GOT3 (cell line): ENCODE measurements around the gene URAD.
"Not testable (repeated sequence)": the region's sequence is repeated elsewhere in the genome, so short reads cannot be mapped to it uniquely, and the experiment has no call there.

Source experiments
- DNase-seq: peaks from one replicate; lab custom pipeline; 2025; ENCODE audit warnings: mixed read lengths; lab: John Stamatoyannopoulos, UW

URAD gene

DNA sequence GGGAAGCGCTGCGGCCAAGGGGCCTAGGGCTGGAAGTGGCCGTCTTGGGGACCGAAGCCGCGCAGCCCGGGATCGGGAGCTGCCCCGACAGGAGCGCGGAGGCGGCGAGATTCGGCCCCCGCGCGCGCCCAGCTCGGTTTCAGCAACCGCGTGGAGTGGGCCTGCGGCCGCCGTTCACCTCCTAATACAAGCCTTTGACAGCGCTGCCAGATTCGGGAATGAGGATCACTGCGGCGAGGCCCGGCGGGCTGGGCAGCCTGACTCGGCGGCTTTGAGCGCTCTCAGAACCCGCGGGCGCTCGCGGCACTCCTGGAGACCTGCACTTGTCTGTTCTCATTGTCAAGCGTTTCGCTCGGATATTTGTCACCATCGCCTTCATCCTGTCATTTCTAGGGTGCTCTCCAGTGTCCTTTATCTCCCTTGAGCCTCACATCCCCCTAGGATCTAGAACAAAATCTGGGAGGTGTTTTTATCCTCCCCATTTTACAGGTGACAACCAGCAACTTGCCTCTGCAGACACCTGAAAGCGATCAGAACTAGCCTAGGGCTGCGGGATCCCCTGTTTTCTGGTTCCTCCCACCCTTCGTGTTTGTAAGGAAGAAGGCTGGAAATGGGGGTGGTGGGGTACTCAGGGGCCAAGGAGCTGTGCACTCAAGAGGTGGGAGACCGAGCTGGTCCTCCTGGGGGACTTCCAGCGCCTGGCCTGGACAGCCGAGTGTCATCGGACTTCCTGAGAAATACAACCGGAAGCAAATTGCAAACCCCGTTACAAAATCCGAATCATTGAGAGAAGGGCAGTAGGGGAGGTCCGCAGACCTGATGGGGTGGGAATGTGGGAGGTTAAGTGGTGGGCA lies 17.9 kb downstream of the URAD start:
- DNase-seq: no peak

DNA sequence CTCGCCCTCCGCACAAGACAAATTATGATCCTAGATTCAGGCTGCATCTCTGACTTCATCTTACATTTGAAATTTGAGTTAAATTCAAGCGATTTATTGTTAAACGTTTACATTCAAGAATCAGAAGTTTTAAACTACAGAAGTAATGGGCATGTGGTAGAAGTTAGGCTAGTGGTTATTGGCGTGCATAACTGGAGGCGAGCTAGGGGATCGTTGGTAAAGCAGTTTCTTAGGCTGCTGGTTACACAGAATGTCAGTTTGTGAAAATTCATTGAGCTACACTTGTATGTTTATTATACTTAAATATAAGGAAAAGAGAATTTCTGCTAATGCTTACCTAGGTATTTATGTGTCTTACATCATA lies 18.6 kb downstream of the URAD start:
- DNase-seq: no peak

DNA sequence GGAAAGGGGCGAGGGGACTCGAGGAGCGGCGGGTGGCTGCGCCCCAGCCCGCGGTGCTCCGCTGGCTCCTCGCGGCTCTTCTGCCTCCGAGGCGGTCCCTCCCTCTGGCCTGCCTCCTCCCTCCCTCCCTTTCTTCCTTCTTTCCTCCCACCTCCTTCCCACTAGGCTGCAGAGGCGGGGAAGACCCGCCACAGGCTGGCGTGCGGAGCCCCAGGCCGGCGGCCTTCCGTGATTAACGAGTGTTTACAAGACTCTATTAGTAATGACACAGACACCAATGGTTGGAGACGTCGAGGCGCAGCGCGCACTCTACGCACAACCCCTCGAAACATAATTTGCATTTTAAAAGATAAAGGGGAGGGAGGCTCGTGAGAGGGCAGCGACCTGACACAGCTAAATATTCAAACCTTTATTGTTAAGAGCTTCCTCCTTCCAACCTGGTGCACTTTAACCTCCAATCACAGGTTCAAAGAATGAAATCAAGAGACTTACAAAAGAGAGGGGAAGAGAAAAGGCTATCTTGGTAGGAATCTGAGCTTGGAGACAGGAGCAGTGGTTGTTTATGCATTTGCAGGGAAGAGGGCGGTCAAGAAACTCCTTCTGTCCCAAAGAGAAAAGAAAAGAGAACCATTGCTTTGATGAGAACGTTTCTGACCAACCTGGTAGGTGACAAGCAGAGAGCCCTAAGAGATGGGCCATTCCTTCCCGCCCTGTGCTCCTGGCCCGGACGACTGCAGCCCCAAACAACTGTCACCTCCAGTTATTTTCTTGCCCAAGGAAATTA lies 19.2 kb downstream of the URAD start, which contains the start of gene CDX2:
CDX2 (minus strand) TSS at position 234 of the 784 bp plus-strand sequence. CDS start 309 bp downstream, outside the sequence.
- no peak for DNase-seq

DNA sequence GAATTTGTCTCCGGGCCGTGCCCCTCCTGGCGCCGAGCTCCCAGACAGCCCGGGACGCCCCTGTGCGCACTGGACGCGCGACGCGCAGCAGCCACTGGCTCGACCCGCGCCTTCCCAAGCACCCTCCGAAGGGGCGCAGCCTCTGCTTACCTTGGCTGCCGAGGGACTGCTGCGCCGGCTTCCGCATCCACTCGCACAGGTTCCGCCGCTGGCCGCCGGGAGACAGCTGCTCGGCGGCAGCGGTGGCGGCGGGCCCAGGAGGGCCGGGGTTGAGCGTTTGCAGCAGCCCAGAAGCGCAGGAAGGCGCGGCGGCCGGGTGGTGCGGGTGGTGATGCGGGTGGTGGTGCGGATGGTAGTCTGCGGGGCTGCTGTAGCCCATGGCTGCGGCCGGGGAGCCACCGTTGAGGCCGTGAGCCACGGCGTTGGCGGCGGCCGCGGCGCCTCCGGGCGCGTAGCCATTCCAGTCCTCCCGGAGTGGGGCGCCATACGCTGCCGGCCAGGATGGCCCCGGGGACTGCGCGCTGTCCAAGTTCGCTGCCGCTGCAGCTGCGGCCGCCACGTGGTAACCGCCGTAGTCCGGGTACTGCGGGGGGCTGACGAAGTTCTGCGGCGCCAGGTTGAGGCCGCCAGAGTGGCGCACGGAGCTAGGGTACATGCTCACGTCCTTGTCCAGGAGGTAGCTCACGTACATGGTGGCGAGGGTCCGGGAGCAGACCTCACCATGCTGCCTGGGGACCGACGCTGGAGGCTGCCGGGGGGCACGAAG lies 20.0 kb downstream of the URAD start:
- no peak for DNase-seq

DNA sequence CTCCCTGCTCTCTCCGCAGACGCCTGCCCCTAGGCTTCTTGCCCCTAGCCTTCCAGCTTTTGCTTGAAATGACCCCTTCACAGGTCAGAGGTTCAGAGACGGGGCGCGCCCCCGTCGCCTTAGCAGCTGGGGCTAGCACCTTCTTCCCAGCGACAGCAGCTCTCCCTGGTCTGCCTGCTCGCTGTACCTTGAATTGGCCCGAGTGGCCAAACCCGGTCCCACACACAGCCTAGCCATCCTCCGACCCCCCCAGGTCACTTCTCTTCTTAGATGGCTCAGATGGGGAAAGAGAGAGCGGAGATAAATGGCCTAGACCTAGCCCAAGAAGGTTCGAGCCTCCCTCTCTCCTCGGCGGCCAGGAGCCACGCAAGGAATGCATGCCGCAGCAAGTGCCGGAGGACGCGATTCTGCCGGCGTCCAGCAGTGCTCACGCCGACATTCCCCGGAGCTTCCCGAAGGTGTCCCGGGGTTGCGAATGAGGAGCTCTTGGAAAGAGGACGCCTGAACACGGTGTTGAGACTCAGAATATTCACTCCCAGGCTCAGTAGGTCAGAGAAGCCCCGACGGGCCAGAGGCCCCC lies 20.7 kb downstream of the URAD start:
- no peak for DNase-seq

DNA sequence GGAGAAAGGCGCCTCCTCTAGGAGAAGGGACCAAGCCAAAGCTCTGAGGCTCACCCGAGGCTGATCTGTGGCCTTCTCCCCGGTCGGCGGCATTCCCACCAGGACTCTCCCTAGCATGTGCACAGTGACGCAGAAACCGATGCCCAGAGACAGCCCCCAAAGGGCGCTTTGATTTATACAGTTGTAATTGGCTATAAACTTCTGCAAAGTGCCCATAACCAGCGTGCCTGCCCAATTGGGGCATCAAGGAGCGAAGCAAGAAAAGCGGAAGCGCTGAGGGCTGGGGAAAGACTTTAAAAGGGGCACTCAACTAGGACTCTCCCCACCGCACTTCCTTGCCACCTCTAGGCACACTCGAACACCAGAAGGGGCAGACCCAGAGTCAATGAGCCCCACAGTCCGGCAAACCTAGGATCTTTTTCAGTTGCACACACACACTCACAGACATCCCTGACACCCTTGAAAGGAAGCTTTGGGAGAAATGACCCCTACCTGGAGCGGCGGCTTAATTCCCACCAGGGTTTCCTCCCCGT lies 21.2 kb downstream of the URAD start:
- DNase-seq: no peak

DNA sequence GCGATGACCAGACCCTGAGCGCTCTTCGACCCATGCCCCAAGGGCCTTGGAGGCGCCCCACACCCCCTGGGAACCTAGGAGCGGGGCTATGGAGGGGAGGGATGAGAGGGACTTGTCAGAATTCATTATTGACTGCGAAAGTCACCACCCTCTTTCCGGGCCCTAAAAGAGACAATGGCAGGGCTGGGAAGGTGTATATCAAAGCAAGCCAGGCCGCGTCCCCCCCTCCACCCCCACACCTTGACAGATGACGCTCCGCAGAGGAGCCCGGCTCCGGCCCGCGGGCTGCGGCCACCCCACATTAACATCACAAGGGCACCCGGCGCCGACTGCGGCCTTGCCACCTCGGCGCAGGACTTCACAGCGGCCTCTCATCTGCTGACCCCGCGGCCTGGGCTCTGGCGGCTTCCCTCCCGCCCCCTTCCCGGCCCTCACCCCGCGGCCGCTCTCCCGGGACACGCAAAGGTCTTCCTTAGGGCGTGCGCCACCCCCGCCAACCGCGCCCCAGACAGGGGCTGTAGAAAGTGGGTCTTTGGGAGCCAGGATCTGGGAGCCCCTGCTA lies 21.8 kb downstream of the URAD start:
- no peak for DNase-seq

DNA sequence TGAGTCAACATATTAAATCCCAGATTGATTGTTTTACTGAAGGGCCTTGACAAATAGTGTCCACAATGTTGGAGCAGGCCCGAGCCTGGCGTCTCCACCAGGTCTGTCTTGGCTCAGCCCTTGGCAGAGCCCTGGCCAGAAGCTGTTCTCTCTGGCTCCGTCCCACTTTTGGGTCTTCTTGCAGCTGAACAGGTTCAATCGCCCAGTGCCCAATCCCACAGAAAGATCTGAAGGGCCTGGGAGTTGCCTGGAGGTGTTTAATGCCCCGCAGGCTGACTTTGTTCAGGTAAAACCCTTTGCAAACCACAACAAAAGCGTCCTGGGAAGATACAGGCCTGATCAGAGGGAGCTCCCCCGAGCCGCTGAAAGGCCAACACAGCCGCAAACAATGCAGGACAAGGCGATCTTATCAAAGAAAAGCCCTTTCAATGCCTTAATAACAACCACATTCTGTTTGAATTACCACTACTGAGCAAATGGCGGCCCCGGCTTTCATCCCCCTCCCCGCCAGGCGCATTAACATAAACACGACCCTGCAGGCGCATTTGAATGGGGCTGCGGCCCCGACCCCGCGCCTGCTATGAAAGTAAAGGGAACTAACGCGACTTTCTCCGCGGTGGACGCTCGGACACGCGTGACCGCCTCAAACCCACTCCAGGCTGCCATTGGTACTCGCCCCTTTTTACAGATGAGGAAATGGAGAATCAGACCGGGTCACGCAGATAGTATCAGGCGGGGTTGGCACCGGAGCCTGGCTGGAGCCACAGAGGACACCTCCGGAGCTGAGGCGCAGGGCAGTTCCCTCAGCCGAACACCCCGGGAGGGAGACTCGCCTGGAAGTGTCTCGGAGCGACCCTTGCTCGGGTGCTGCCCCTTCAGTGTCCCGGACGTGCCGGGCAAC lies 22.5 kb downstream of the URAD start:
- DNase-seq: no peak

DNA sequence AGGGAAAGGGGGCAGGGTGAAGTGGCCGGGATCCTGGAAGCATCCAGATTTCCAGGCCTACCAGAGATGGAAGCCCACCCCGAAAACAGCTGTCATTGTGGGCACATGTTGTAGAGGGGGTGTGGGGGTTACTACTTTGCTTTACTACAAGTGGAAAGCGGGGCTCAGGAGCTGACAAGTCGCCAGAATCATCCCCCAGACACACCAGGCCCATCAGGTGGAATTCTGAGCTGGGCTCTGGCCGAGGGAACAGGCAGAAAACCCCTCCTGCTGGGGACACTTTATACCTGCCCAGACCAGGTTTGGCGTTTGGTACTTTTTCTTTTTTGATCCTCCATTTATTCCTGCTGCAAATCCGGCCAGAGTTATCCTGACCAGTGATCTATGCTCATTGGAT lies 23.2 kb downstream of the URAD start:
- no peak for DNase-seq

DNA sequence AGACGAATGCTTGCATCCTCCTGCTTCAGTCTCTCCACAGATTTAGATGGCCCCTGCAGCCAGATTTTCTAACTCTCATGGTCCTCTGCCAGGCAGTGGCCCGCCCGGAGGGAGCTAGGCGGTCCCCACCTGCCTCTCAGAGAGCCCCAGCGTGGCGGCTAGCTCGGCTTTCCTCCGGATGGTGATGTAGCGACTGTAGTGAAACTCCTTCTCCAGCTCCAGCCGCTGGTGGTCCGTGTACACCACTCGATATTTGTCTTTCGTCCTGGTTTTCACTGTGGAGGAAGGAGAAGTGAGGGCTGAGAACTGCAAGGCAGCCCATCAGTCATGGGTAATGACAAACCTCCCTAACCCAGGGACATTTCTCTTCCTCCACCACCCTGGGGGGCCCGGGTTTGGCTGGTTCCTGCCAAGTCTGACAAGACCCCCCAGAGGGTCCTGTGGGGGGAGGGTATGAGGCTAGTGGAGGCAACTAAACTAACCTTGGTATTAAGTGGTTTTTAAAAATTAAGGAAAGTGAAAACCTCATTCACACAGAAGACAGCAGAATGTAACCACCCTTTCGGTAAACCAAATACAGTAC lies 23.7 kb downstream of the URAD start:
- DNase-seq: no peak

DNA sequence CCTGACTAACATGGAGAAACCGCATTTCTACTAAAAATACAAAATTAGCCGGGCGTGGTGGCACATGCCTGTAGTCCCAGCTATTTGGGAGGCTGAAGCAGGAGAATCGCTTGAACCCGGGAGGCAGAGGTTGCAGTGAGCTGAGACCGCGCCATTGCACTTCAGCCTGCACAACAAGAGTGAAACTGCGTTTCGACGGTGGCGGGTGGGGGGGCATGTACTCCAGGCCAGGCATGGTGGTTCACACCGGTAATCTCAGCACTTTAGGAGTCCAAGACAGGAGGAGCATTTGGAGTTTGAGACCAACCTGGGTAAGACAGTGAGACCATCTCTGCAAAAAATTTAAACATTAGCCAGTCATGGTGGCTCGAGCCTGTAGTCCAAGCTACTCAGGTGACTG lies 24.3 kb downstream of the URAD start:
- not testable (repeated sequence) for DNase-seq

DNA sequence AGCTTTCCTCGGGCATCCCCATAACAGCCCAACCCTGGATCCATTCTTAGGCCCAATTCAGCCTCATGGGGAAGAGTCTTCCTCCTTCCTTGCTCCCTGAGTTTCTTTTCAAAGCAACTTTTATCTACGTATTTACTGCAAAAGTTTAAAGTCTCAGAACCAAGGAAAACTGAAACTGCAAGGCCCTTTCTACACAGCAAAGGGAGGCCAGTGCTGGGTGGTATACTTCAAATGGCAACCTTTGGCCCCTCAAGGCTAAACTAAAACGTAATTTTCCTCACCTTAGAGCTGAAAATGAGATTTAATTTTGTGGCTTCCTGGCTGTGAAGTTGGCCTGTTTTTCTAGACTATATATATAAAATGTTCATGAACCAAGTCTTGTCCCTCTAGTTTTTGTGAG lies 25.0 kb downstream of the URAD start:
- DNase-seq: no peak

DNA sequence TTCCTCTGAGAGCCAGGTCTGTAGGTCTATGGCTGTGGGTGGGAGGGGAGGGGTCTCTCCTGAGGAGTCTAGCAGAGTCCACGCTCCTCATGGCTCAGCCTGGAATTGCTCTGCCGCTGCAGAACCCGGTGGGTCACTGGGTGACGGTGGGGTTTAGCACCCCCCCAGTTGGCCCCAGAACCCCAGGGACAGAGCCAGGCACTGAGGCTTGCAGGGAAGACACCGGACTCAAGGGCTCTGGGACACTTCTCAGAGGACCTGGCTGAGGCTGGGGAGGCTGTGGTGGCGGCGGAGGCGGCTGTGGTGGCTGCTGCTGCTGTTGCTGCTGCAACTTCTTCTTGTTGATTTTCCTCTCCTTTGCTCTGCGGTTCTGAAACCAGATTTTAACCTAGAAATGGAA lies 25.5 kb downstream of the URAD start:
- no peak for DNase-seq

DNA sequence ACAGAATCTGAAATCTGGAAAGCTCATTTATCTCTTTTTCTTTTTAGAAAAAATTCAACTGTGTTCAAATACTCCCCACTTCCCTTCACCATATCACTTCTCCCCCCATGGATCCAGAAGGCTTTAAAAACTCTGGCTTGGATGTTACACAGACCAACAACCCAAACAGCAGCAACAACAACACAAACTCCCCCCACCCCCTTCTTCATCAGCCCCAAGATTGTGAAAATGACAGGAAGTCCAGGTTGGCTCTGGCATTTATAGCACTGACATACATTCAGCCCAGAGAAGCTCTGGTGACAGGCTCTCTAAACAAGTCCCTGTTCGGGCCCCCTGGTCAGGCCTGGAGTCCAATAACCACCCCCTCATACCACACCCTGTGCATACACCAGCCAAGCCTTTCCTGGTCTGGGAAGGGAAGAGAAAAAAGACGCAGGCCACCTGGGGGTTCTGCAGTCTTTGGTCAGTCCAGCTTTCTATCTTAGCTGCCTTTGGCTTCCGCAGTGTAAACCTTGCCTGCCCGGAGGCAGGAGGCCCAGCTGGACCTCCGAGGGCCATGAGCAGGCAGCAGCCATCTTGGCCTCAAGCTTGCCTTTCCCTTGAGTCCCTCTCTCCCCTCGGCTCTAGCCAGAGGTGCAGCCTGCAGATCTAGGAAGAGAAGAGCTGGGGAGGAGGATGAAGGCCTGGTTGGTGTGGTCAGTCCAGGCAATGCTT lies 26.2 kb downstream of the URAD start:
- no peak for DNase-seq

DNA sequence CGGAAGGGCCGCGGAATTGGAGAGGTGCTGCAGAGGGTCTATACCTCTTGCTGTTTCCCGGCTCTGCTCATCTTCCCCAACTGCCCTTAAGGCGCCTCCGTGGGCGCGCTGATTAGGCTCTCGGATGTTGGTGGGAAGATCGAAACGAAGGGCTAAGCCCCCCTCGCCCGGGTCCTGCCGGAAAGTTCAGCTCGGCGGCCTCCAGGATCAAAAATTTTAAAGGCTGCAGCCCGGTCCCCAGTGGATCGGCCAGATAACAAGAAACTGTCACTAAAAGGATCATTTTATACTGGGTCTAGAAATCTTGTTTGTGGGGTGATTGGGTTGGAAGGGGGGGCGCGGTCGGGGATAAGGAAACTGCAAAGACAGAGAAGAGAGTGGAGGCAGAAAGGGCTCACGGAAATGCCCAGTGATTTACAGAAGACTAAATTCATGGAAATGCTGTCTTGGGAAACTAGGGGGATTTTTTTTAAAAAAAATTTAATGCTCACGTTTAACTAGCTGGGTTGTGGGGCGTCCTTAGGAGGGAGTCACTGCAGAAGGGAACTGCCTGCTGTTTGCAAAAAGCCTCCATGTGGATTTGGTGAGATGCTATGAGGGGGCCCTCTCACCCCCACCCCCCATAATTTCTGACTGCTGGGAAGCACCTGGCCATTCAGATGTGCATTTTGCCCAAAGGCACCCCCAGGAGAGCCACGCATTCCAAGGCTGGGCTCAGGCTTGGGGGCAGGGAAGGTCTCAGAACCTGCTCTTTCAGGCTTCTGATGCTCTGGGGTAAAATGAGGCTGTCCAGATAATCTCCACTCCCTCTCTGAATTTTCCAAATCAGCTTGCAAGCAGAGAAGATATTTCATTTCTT lies 27.0 kb downstream of the URAD start:
- no peak for DNase-seq

DNA sequence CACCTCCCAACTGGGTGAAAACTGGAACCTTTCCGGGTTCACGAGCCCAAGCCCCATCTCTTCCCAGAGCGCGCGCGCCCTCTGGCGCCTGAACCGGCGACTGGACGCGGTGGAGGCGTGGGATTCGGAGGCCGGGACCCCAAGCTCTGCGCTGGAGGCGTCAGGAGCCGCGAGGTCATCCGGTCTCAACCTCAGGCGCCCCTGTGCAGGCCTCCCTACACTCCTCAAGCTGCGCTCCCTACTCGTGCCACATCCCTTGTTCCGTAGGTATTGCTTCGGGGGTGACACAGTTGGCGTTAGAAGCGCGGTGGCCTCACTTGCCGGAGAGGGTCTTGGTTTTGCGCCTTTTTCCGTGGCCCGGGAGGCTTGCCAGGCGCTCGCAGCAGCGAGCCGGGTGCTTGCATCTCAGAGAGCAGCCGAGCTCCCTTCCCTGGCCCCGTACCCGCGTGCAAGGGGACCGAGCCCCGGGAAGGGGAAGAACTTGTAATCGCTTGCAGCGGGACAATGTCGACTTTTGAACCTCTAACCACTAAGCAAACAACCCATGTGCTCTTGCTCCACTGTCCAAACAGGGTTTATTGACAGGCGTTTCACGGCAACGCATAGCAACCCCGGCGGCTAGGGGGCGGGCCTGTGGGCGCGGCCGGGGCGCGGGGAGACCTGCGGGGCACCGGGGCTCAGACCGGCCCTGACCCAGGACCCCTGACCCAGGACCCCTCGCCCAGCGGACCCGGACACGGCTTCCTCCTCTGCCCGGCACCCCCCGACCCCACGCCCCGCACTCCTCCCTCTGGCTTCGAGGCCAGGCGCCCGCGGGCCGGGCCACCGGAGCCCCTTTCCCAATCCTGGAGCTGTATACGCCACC lies 27.9 kb downstream of the URAD start:
- no peak for DNase-seq

DNA sequence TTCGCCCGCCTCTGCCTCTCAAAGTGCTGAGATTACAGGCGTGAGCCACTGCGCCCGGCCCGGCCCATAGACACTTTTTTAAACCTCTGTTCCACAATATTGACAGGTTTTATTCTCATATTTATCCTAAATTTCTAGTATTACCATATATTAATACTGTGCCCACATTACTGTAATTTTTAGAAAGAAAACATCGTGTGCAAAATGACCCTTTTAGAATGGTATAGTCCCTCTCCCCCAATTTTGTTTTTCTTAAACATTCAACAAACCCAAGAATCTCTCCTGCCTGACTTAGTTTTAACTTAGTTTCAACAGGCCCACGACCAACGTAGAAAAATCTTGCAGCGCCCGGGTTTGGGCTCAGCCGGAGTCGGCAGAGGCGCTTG lies 28.5 kb downstream of the URAD start:
- no peak for DNase-seq
